ENCODE measurements around the gene CCDC50. TPM values are rescaled to one million over a fixed set of nuclear protein-coding genes. Genes with fewer than 3 reads are reported as not detected.

CCDC50 gene
- polyA plus RNA-seq, 1 donor (not counting 4 experiments of a cell fraction or from before 2014, with no cell fraction given): 54.8 TPM

DNA sequence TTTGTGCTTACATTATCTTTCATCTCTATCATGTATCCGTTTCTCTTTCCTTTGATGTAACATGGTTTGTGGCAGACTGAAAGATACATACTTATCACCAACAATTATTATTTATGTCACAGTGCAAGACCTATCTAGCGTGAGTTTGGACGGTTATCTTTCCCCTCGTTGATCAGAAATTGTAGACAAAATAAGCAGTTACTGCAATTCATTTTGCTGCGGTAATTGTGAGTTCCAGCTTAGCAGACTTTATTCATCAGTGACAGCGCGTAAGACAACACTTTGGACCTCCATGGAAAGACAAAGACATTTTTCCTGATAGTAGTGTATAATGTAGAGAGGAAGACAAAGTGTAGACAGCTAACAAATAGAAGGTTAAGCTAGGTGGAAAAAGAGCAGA, 52.1 kb downstream of the CCDC50 start:
- FAIRE-seq: no peak
- Histone ChIP-seq H3K4me1 (ENCODE audit: control insufficient read depth, extremely low read depth, insufficient read depth, low read length) (peaks cover 7% of the 10 kb centered on the region), H3K4me3 (ENCODE audit: control insufficient read depth in 2 of 3, extremely low read depth in 1 of 3, insufficient read depth in 2 of 3, low read depth in 1 of 3, low read length in 3 of 3) (no peak overlapping the region), H3K27me3 (ENCODE audit: control insufficient read depth, extremely low read depth, insufficient read depth, low read length) (no peaks in the 10 kb centered on the region), H3K27ac (ENCODE audit: control insufficient read depth, insufficient read depth, low read length) (no peak overlapping the region), H3K9me3 (ENCODE audit: control insufficient read depth, low read depth, low read length) (no peaks in the 10 kb centered on the region), H3K9ac (ENCODE audit: control insufficient read depth, extremely low read depth, insufficient read depth, low read length) (no peak overlapping the region), H3K9me1 (ENCODE audit: control insufficient read depth, extremely low read depth, insufficient read depth, low read length) (no peaks in the 10 kb centered on the region), H3K79me2 (ENCODE audit: control insufficient read depth, insufficient read depth, low read length) (no peaks in the 10 kb centered on the region), H2AFZ (ENCODE audit: control insufficient read depth, low read length) (no peak overlapping the region), H4K20me1 (ENCODE audit: control insufficient read depth, extremely low read depth, insufficient read depth, low read length) (no peaks in the 10 kb centered on the region), H3K36me3 (ENCODE audit: control insufficient read depth in 2 of 2, extremely low read depth in 1 of 2, insufficient read depth in 2 of 2, low read length in 2 of 2) (peaks cover 6 to 10% of the 10 kb centered on the region in 2 experiments), H3K4me2 (ENCODE audit: control insufficient read depth, extremely low read depth, insufficient read depth, low read depth, low read length) (no peak overlapping the region)
- no peak for DNase-seq (ENCODE audit: low read depth, low spot score)
- TF ChIP-seq, protein P1, sequence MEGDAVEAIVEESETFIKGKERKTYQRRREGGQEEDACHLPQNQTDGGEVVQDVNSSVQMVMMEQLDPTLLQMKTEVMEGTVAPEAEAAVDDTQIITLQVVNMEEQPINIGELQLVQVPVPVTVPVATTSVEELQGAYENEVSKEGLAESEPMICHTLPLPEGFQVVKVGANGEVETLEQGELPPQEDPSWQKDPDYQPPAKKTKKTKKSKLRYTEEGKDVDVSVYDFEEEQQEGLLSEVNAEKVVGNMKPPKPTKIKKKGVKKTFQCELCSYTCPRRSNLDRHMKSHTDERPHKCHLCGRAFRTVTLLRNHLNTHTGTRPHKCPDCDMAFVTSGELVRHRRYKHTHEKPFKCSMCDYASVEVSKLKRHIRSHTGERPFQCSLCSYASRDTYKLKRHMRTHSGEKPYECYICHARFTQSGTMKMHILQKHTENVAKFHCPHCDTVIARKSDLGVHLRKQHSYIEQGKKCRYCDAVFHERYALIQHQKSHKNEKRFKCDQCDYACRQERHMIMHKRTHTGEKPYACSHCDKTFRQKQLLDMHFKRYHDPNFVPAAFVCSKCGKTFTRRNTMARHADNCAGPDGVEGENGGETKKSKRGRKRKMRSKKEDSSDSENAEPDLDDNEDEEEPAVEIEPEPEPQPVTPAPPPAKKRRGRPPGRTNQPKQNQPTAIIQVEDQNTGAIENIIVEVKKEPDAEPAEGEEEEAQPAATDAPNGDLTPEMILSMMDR (optimal IDR thresholded peaks at IDR 0.05 in 1 of 3, IDR thresholded peaks at IDR 0.05 in 1 of 3, conservative IDR thresholded peaks at IDR 0.05 in 1 of 3; ENCODE audit: extremely low read depth in 1 of 3, insufficient read depth in 2 of 3, low read length in 3 of 3): no peak
- no peak for TF ChIP-seq EZH2 (IDR thresholded peaks at IDR 0.05; ENCODE audit: low read length)
- dilution Hi-C loops (cut with MboI; ENCODE audit: extremely low pct_ligation_motif_present, low sequenced_read_pairs): no loop called here

DNA sequence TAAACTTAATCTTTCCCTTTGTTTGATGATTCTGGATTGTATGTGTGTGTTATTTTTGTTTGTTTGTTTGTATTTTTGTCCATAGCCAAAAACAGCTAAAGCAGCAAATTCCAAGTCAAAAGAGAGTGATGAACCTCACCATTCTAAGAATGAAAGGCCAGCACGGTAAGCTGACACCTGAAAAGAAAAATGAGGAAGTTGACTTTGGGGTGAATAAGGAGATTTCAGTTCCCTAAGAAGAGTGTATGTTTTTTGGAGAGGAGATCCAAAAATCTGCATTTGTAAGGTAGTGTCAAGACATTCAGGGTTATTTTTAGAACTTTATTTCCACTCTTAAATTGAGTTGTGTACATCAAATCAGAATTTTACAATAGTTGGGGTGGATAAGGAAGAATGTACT, 53.5 kb downstream of the CCDC50 start:
- DNase-seq (ENCODE audit: low read depth, low spot score) (no peak), FAIRE-seq (no peak)
- Histone ChIP-seq H3K9ac (ENCODE audit: control insufficient read depth, extremely low read depth, insufficient read depth, low read length) (no peak overlapping the region), H3K4me1 (ENCODE audit: control insufficient read depth, extremely low read depth, insufficient read depth, low read length) (no peaks in the 10 kb centered on the region), H3K27ac (ENCODE audit: control insufficient read depth, insufficient read depth, low read length) (no peak overlapping the region), H3K9me3 (ENCODE audit: control insufficient read depth, low read depth, low read length) (no peaks in the 10 kb centered on the region), H3K36me3 (ENCODE audit: control insufficient read depth in 2 of 2, extremely low read depth in 1 of 2, insufficient read depth in 2 of 2, low read length in 2 of 2) (peaks cover 6 to 10% of the 10 kb centered on the region in 2 experiments), H2AFZ (ENCODE audit: control insufficient read depth, low read length) (no peak overlapping the region), H3K27me3 (ENCODE audit: control insufficient read depth, extremely low read depth, insufficient read depth, low read length) (no peaks in the 10 kb centered on the region), H3K4me3 (ENCODE audit: control insufficient read depth in 2 of 3, extremely low read depth in 1 of 3, insufficient read depth in 2 of 3, low read depth in 1 of 3, low read length in 3 of 3) (no peak overlapping the region), H3K79me2 (ENCODE audit: control insufficient read depth, insufficient read depth, low read length) (no peaks in the 10 kb centered on the region), H3K9me1 (ENCODE audit: control insufficient read depth, extremely low read depth, insufficient read depth, low read length) (no peaks in the 10 kb centered on the region), H3K4me2 (ENCODE audit: control insufficient read depth, extremely low read depth, insufficient read depth, low read depth, low read length) (no peak overlapping the region), H4K20me1 (ENCODE audit: control insufficient read depth, extremely low read depth, insufficient read depth, low read length) (no peaks in the 10 kb centered on the region)
- TF ChIP-seq EZH2 (IDR thresholded peaks at IDR 0.05; ENCODE audit: low read length): no peak
- TF ChIP-seq, protein P1 (optimal IDR thresholded peaks at IDR 0.05 in 1 of 3, IDR thresholded peaks at IDR 0.05 in 1 of 3, conservative IDR thresholded peaks at IDR 0.05 in 1 of 3; ENCODE audit: extremely low read depth in 1 of 3, insufficient read depth in 2 of 3, low read length in 3 of 3): no peak
- dilution Hi-C loops (cut with MboI; ENCODE audit: extremely low pct_ligation_motif_present, low sequenced_read_pairs): no loop called here
